GM18507 (cell line): Measurements from ENCODE around the gene SLC35A2.
"Not testable (repeated sequence)": the region's sequence is repeated elsewhere in the genome, so short reads cannot be mapped to it uniquely, and the experiment has no call there.

Experiments
- DNase-seq: peaks from one replicate; pipeline ENCODE4 v3.0.0; 2011; ENCODE audit warnings: low read depth; ENCODE audit not compliant: insufficient read length; ENCODE audit errors: extremely low spot score
- FAIRE-seq: peaks from 2 replicates; lab custom pipeline; 2011; peaks lifted over from hg19 to GRCh38; lab: Jason Lieb, UNC

The SLC35A2 gene

GRCh38 chrX:48872017-48872416 is 39.4 kb downstream of the SLC35A2 start:
- DNase-seq, FAIRE-seq: not testable (repeated sequence)

GRCh38 chrX:48864210-48864609 is 47.2 kb downstream of the SLC35A2 start:
- FAIRE-seq (no peak), DNase-seq (no peak)

- DNase-seq (no peak), FAIRE-seq (no peak)
Observed at GRCh38 chrX:48854898-48855297, 56.5 kb downstream of the SLC35A2 start.

GRCh38 chrX:48854121-48854804 is 57.2 kb downstream of the SLC35A2 start:
- DNase-seq, FAIRE-seq: not testable (repeated sequence)

GRCh38 chrX:48853494-48853893 is 58.0 kb downstream of the SLC35A2 start:
- FAIRE-seq, DNase-seq: not testable (repeated sequence)
